KMS-11 (cell line): ENCODE measurements around the gene CD37.

ENCODE experiments used
- H2AFZ ChIP-seq: fragments of 200-600 bp; sonication (generic); 2 replicates; pipeline ENCODE4 v1.6.1; 2016; ENCODE audit warnings: antibody characterized with exemption, mixed run types, low read depth
- H3K27ac ChIP-seq: fragments of 200-600 bp; sonication (generic); 2 replicates; pipeline ENCODE4 v1.6.1; 2016; ENCODE audit warnings: mild to moderate bottlenecking, mixed run types
- H3K27me3 ChIP-seq: fragments of 200-600 bp; sonication (generic); 2 replicates; pipeline ENCODE4 v1.6.1; 2017; ENCODE audit warnings: mild to moderate bottlenecking, low read depth, mixed run types, moderate library complexity; ENCODE audit not compliant: insufficient read depth
- H3K36me3 ChIP-seq: fragments of 200-600 bp; sonication (generic); 2 replicates; pipeline ENCODE4 v1.6.1; 2017; ENCODE audit warnings: mild to moderate bottlenecking, mixed run types; ENCODE audit not compliant: insufficient read depth
- H3K4me1 ChIP-seq: fragments of 200-600 bp; sonication (generic); 2 replicates; pipeline ENCODE4 v1.6.1; 2016; ENCODE audit warnings: mild to moderate bottlenecking, low read depth, mixed run types; ENCODE audit not compliant: poor library complexity, severe bottlenecking
- H3K4me2 ChIP-seq: fragments of 200-600 bp; sonication (generic); 2 replicates; pipeline ENCODE4 v1.7.0; 2016; ENCODE audit warnings: mild to moderate bottlenecking, mixed run types
- H3K4me3 ChIP-seq: fragments of 200-600 bp; sonication (generic); IDR thresholded peaks from 2 replicates; pipeline ENCODE4 v1.6.1; 2017; ENCODE audit warnings: low read depth, low read length, mixed read lengths; ENCODE audit not compliant: insufficient read depth
- H3K79me2 ChIP-seq: fragments of 200-600 bp; sonication (generic); 2 replicates; pipeline ENCODE4 v1.6.1; 2016; ENCODE audit warnings: low read depth, mixed run types; ENCODE audit not compliant: insufficient read depth
- H3K9ac ChIP-seq: fragments of 200-600 bp; sonication (generic); 2 replicates; pipeline ENCODE4 v1.6.1; 2016; ENCODE audit warnings: mild to moderate bottlenecking, mixed run types
- H4K20me1 ChIP-seq: fragments of 200-600 bp; sonication (generic); 2 replicates; pipeline ENCODE4 v1.6.1; 2016; ENCODE audit warnings: mild to moderate bottlenecking, mixed run types; ENCODE audit not compliant: insufficient read depth
- TF ChIP-seq, protein P1 (sequence below): fragments of 200-600 bp; sonication (generic); conservative IDR thresholded peaks from 2 replicates; pipeline ENCODE4 v1.6.1; 2017; ENCODE audit warnings: low read depth, mild to moderate bottlenecking, antibody characterized with exemption, low read length, moderate library complexity, mixed read lengths

CD37 gene

DNA sequence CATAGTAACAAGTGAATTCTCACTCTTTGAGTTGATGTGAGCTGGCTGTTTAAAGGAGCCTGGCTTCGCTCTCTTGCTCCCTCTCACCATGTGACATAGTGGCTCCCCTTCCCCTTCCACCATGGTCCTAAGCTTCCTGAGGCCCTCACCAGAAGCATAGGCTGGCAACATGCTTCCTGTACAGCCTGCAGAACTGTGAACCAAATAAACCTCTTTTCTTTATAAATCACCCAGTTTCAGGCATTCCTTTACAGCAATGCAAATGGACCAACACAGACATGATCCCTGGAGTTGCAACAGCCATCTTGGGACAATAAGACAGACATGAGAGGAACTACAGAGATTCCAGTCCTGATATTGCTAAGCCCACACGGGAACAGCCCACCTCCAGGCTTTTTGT, 14.4 kb downstream of the CD37 start:
- Histone ChIP-seq H3K4me1 (no peaks in the 10 kb centered on the region), H3K4me3 (no peak overlapping the region), H4K20me1 (no peaks in the 10 kb centered on the region), H3K27ac (no peak overlapping the region), H3K4me2 (no peak overlapping the region), H3K36me3 (no peaks in the 10 kb centered on the region), H3K79me2 (no peaks in the 10 kb centered on the region), H3K27me3 (peaks cover 43% of the 10 kb centered on the region), H3K9ac (no peak overlapping the region), H2AFZ (no peak overlapping the region)
- TF ChIP-seq, protein P1, sequence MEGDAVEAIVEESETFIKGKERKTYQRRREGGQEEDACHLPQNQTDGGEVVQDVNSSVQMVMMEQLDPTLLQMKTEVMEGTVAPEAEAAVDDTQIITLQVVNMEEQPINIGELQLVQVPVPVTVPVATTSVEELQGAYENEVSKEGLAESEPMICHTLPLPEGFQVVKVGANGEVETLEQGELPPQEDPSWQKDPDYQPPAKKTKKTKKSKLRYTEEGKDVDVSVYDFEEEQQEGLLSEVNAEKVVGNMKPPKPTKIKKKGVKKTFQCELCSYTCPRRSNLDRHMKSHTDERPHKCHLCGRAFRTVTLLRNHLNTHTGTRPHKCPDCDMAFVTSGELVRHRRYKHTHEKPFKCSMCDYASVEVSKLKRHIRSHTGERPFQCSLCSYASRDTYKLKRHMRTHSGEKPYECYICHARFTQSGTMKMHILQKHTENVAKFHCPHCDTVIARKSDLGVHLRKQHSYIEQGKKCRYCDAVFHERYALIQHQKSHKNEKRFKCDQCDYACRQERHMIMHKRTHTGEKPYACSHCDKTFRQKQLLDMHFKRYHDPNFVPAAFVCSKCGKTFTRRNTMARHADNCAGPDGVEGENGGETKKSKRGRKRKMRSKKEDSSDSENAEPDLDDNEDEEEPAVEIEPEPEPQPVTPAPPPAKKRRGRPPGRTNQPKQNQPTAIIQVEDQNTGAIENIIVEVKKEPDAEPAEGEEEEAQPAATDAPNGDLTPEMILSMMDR = no peak

DNA sequence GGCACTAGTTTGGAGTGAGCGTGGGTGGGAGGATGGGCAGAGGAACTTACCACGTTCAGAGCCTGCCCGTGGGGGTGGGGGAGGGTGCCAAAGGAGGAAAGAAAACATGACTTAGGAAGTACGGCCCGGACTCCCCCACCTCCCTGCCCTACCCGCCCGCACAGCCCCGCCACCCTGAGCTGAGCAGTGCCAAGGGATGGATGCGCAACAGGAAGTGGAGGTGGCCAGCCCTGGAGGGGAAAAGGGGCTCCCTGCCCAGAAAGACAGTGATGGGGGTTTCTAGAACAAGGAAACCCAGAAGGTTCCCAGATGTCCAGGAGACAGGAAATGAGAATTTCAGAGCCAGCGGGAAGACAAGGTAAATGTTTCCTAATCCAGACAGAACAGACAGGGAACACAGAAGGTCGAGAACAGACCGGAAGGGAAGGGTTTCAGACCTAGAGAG, 20.7 kb downstream of the CD37 start:
- no peak overlapping the region for H2AFZ ChIP-seq
- no peaks in the 10 kb centered on the region for H4K20me1 ChIP-seq
- H3K4me2 ChIP-seq = no peak overlapping the region
- H3K79me2 ChIP-seq = no peaks in the 10 kb centered on the region
- no peaks in the 10 kb centered on the region for H3K36me3 ChIP-seq
- no peak overlapping the region for H3K27ac ChIP-seq
- H3K4me3 ChIP-seq = no peak overlapping the region
- TF ChIP-seq, protein P1 = no peak
- no peaks in the 10 kb centered on the region for H3K4me1 ChIP-seq
- H3K9ac ChIP-seq = no peak overlapping the region
- H3K27me3 ChIP-seq = peaks cover 95% of the 10 kb centered on the region

DNA sequence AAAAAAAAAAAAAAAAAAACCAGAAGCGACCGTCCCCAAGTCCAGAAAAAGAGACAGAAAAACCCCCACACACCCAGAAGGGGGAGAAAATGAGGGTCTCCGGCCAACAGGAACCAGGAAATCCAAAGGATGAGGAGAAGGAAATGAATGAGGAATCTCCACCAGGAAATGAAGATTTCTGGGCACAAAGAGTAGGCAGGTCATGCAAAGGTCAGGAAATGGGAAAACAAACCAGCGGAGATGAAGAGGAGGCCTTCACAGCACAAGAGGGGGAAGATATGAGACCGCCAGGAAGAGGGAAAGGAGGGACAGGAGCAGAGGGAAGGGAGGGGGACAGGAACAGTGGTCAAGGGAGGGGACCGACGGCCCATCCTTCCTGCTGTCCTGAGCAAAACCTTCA, 21.2 kb downstream of the CD37 start:
- no peaks in the 10 kb centered on the region for H3K79me2 ChIP-seq
- no peak overlapping the region for H3K4me3 ChIP-seq
- H3K4me1 ChIP-seq = no peaks in the 10 kb centered on the region
- no peak overlapping the region for H3K4me2 ChIP-seq
- no peak overlapping the region for H2AFZ ChIP-seq
- H4K20me1 ChIP-seq = no peaks in the 10 kb centered on the region
- peaks cover 95% of the 10 kb centered on the region for H3K27me3 ChIP-seq
- no peak overlapping the region for H3K9ac ChIP-seq
- no peaks in the 10 kb centered on the region for H3K36me3 ChIP-seq
- TF ChIP-seq, protein P1 = no peak
- no peak overlapping the region for H3K27ac ChIP-seq

DNA sequence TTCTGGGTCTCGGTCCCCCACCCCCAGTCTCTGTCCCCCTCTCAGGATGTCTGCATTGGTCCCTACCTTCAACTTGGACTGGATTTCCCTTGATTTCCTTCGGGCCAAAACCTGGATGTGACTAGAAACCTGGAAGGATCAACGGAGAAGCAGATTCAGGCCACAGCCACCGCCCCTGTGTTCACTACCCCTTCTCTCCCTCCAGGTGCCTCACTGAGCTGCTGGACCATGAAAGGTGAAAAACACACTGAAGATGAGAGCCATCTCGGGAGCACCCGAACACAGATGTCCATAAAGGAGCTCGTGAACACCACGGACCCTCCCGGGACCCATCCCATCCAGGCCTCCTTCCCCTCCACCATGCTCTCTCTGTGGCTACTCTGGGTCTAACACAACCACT, 22.0 kb downstream of the CD37 start:
- H3K27me3 ChIP-seq = peaks cover 99% of the 10 kb centered on the region
- H3K4me2 ChIP-seq = no peak overlapping the region
- H3K36me3 ChIP-seq = no peaks in the 10 kb centered on the region
- no peak overlapping the region for H3K27ac ChIP-seq
- H4K20me1 ChIP-seq = no peaks in the 10 kb centered on the region
- no peak overlapping the region for H2AFZ ChIP-seq
- TF ChIP-seq, protein P1 = no peak
- H3K79me2 ChIP-seq = no peaks in the 10 kb centered on the region
- no peak overlapping the region for H3K4me3 ChIP-seq
- H3K9ac ChIP-seq = no peak overlapping the region
- H3K4me1 ChIP-seq = no peaks in the 10 kb centered on the region
